HCT116 (cell line): Measurements from ENCODE around the gene XKR7. TPM values are rescaled to one million over a fixed set of nuclear protein-coding genes. Genes with fewer than 3 reads are reported as not detected.

Experiments used
- ATAC-seq: fragments of 200-7000 bp; cut with Tn5 transposase; 2 replicates; pipeline ENCODE4 v1.9.1; 2020; ENCODE audit warnings: mild to moderate bottlenecking, moderate library complexity
- BruUV-seq: library from RNA; stranded (reverse); fragments of 400-500 nt; replicated peaks from 2 replicates; lab custom pipeline; 2021; lab: Mats Ljungman, UMichigan
- CTCF ChIA-PET: fragments of 300-600 bp; sonication (Branson Sonifier 250); formaldehyde crosslinking; loops from one replicate; lab custom pipeline; 2021; ENCODE audit warnings: antibody characterized with exemption; lab: Charles Lee
- POLR2A ChIA-PET: fragments of 300-600, 350-600 bp; sonication (Branson Sonifier 250); formaldehyde crosslinking; loops from one replicate; lab custom pipeline; 2021; ENCODE audit warnings: antibody characterized with exemption; lab: Charles Lee
- RAD21 ChIA-PET, 2 experiments: fragments of 300-600 bp; sonication (Branson Sonifier 250); formaldehyde crosslinking; loops; one replicate each; lab custom pipeline; 2023; ENCODE audit warnings: low total read pairs in 2 of 2; ENCODE audit not compliant: uncharacterized antibody in 2 of 2, unreplicated experiment in 2 of 2, low non-redundant PET in 1 of 2; lab: Charles Lee
- DNase-seq: peaks from one replicate; pipeline ENCODE4 v3.0.0-alpha.2; 2010; ENCODE audit warnings: low read depth, low spot score
- H2AFZ ChIP-seq: fragments of 200-600 bp; shearing (Covaris generic), sonication (generic); 2 replicates; pipeline ENCODE4 v1.6.1; 2017; ENCODE audit warnings: low read depth, mixed run types, mixed read lengths, antibody characterized with exemption, low read length; ENCODE audit not compliant: poor library complexity, severe bottlenecking
- H3K27ac ChIP-seq: 2 replicates; pipeline ENCODE4 v1.5.1; 2012; ENCODE audit warnings: low read depth, low read length
- H3K27me3 ChIP-seq: fragments of 200-600 bp; sonication (generic); 2 replicates; pipeline ENCODE4 v1.6.1; 2016; ENCODE audit warnings: mixed run types, low read length, mixed read lengths; ENCODE audit not compliant: insufficient read depth
- H3K36me3 ChIP-seq, 2 experiments: fragments of 200-500 bp in 1 of 2; fragments of 200-600 bp in 1 of 2; sonication (Bioruptor generic) in 1 of 2; sonication (generic) in 1 of 2; 2 replicates each; pipeline versions ENCODE4 v1.5.1 to v1.6.1; 2014 to 2016; ENCODE audit warnings: low read length in 2 of 2, inconsistent platforms in 1 of 2, mixed read lengths in 1 of 2, mixed run types in 1 of 2; ENCODE audit not compliant: insufficient read depth in 2 of 2, control insufficient read depth in 1 of 2
- H3K4me1 ChIP-seq, 2 experiments: fragments of 200-600 bp in 1 of 2; sonication (generic) in 1 of 2; 2 replicates each; pipeline versions ENCODE4 v1.5.1 to v1.6.1; 2012 to 2017; ENCODE audit warnings: low read length in 2 of 2, inconsistent platforms in 1 of 2, mild to moderate bottlenecking in 1 of 2, mixed read lengths in 1 of 2, mixed run types in 1 of 2, moderate library complexity in 1 of 2; ENCODE audit not compliant: insufficient read depth in 2 of 2, control insufficient read depth in 1 of 2
- H3K4me2 ChIP-seq: fragments of 200-600 bp; sonication (generic); 2 replicates; pipeline ENCODE4 v1.6.1; 2017; ENCODE audit warnings: mixed run types, low read length, mixed read lengths
- H3K4me3 ChIP-seq, 2 experiments: fragments of 200-600 bp in 1 of 2; sonication (generic) in 1 of 2; replicated peaks in 1 of 2; 2 replicates each; pipeline ENCODE4 v1.5.1; 2011 to 2016; ENCODE audit warnings: low read length in 2 of 2, control low read depth in 1 of 2, low read depth in 1 of 2, mild to moderate bottlenecking in 1 of 2, mixed read lengths in 1 of 2, mixed run types in 1 of 2
- H3K79me2 ChIP-seq: fragments of 200-600 bp; sonication (generic); 2 replicates; pipeline ENCODE4 v1.6.1; 2017; ENCODE audit warnings: mild to moderate bottlenecking, mixed run types, low read length, moderate library complexity, mixed read lengths; ENCODE audit not compliant: insufficient read depth
- H3K9ac ChIP-seq: fragments of 200-600 bp; sonication (generic); 2 replicates; pipeline ENCODE4 v1.6.1; 2016; ENCODE audit warnings: low read length, mixed read lengths
- H3K9me2 ChIP-seq: fragments of 200-600 bp; sonication (generic), shearing (Covaris generic); 2 replicates; pipeline ENCODE4 v1.6.1; 2017; ENCODE audit warnings: mixed run types, mild to moderate bottlenecking, moderate library complexity; ENCODE audit not compliant: insufficient read depth
- H3K9me3 ChIP-seq, 2 experiments: fragments of 200-500 bp in 1 of 2; fragments of 200-600 bp in 1 of 2; sonication (Bioruptor generic) in 1 of 2; sonication (generic) in 1 of 2; 2 replicates each; pipeline ENCODE4 v1.6.1; 2014 to 2017; ENCODE audit warnings: low read length in 2 of 2, mixed read lengths in 2 of 2, inconsistent platforms in 1 of 2, low read depth in 1 of 2, mild to moderate bottlenecking in 1 of 2, mixed run types in 1 of 2, moderate library complexity in 1 of 2; ENCODE audit not compliant: control insufficient read depth in 1 of 2, insufficient read depth in 1 of 2
- H4K20me1 ChIP-seq: fragments of 200-600 bp; sonication (generic), shearing (Covaris generic); 2 replicates; pipeline ENCODE4 v1.6.1; 2017; ENCODE audit warnings: mixed run types, mild to moderate bottlenecking, moderate library complexity; ENCODE audit not compliant: insufficient read depth
- CBX3 ChIP-seq: IDR thresholded peaks from 2 replicates; pipeline ENCODE4 v1.6.1; 2012; ENCODE audit warnings: low read depth
- CTCF ChIP-seq, 3 experiments: fragments of 200-600 bp in 1 of 3; sonication (generic) in 1 of 3; IDR thresholded peaks in 2 of 3; conservative IDR thresholded peaks in 1 of 3; 2 replicates each; pipeline ENCODE4 v1.5.1; 2012 to 2017; ENCODE audit warnings: low read depth in 2 of 3, low read length in 2 of 3, antibody characterized with exemption in 1 of 3, borderline replicate concordance in 1 of 3, control low read depth in 1 of 3, mild to moderate bottlenecking in 1 of 3, mixed read lengths in 1 of 3, mixed run types in 1 of 3, moderate library complexity in 1 of 3; ENCODE audit not compliant: insufficient read depth in 1 of 3
- EGR1 ChIP-seq: IDR thresholded peaks from 2 replicates; pipeline ENCODE4 v1.6.1; 2012; ENCODE audit warnings: low read depth
- ELF1 ChIP-seq: IDR thresholded peaks from 2 replicates; pipeline ENCODE4 v1.6.1; 2012; ENCODE audit warnings: low read depth, borderline replicate concordance
- FOSL1 ChIP-seq: IDR thresholded peaks from 2 replicates; pipeline ENCODE4 v1.6.1; 2012; ENCODE audit warnings: low read depth
- JUND ChIP-seq: IDR thresholded peaks from 2 replicates; pipeline ENCODE4 v1.6.1; 2012
- MAX ChIP-seq: IDR thresholded peaks from 2 replicates; pipeline ENCODE4 v1.6.1; 2012
- POLR2AphosphoS5 ChIP-seq: IDR thresholded peaks from 2 replicates; pipeline ENCODE4 v1.6.1; 2011; ENCODE audit warnings: mild to moderate bottlenecking, low read depth, low read length, moderate library complexity
- RAD21 ChIP-seq: IDR thresholded peaks from 2 replicates; pipeline ENCODE4 v1.6.1; 2012; ENCODE audit warnings: low read depth, mild to moderate bottlenecking
- SRF ChIP-seq: IDR thresholded peaks from 2 replicates; pipeline ENCODE4 v1.6.1; 2012; ENCODE audit warnings: low read depth
- TCF7L2 ChIP-seq: IDR thresholded peaks from 2 replicates; pipeline ENCODE4 v1.7.0; 2011; ENCODE audit warnings: borderline replicate concordance, inconsistent platforms; ENCODE audit not compliant: insufficient read depth, insufficient read length; ENCODE audit errors: extremely low read depth
- YY1 ChIP-seq: IDR thresholded peaks from 2 replicates; pipeline ENCODE4 v1.6.1; 2011; ENCODE audit warnings: low read length, low read depth, moderate library complexity, mild to moderate bottlenecking; ENCODE audit not compliant: insufficient replicate concordance; ENCODE audit errors: extremely low read depth
- ZNF274 ChIP-seq: fragments of 200-500 bp; sonication (Bioruptor generic); IDR thresholded peaks from 2 replicates; pipeline ENCODE4 v1.6.1; 2014; ENCODE audit warnings: mild to moderate bottlenecking, low read depth, low read length, inconsistent platforms
- intact Hi-C: fragments of 100-400 bp; cut with micrococcal nuclease; formaldehyde crosslinking; loops from 2 replicates; pipeline ENCODE4 v1.10.0; 2022
- total RNA-seq: library from RNA; stranded (reverse); gene quantifications from one replicate; pipeline ENCODE4 v1.2.1, GENCODE V29; 2021; ENCODE audit not compliant: unreplicated experiment

Gene XKR7
- total RNA-seq, 1 experiment from 2014 or later, result not detected

- Histone ChIP-seq H3K4me3 (no peak overlapping the region), H3K36me3 (peaks cover 44 to 56% of the 10 kb centered on the region in 2 experiments), H3K9me2 (no peaks in the 10 kb centered on the region), H4K20me1 (no peaks in the 10 kb centered on the region), H3K27me3 (no peaks in the 10 kb centered on the region), H3K4me2 (no peak overlapping the region), H3K4me1 (peaks cover 0 to under 1% of the 10 kb centered on the region in 2 experiments; a peak in 2 of 4 replicates), H3K9ac (no peak overlapping the region), H3K9me3 (peaks cover 0 to 6% of the 10 kb centered on the region in 2 experiments; a peak in 2 of 4 replicates), H3K27ac (no peak overlapping the region), H2AFZ (no peak overlapping the region), H3K79me2 (peaks cover 26% of the 10 kb centered on the region)
- BruUV-seq, result no TSS peak
- ChIA-PET RAD21 (no interaction called here), POLR2A (no interaction called here), CTCF (no interaction called here)
- intact Hi-C loops, result no loop called here
- TF ChIP-seq POLR2AphosphoS5 (no peak), ZNF274 (no peak), MAX (no peak), TCF7L2 (no peak), CBX3 (no peak), EGR1 (no peak), CTCF (IDR thresholded peaks at IDR 0.05 in 2 of 3, conservative IDR thresholded peaks at IDR 0.05 in 1 of 3; ENCODE audit: borderline replicate concordance in 1 of 3, insufficient read depth in 1 of 3, low read depth in 2 of 3, low read length in 2 of 3) (no peak), FOSL1 (no peak), ELF1 (no peak), RAD21 (no peak), YY1 (no peak), SRF (no peak), JUND (no peak)
- DNase-seq, result no peak
- ATAC-seq, result no peak
These were observed 22.6 kb upstream of the XKR7 start for GRCh38 chr20:31945319-31945718.
